Transverse colon (tissue), 4 donors: Measurements from ENCODE around the gene PHF23. TPM values are rescaled to one million over a fixed set of nuclear protein-coding genes. Genes with fewer than 3 reads are reported as not detected.
A peak's percentile ranks its signal among the peaks of the same experiment; 100 is the strongest.

Experiments used
- DNase-seq: peaks from one replicate; pipeline ENCODE4 v3.0.0-alpha.2; 2019
- H3K27ac ChIP-seq, 4 donors: fragments of 200-600 bp; sonication (generic); 2 replicates each; pipeline ENCODE4 v1.5.1; 2016 to 2018; ENCODE audit warnings: inconsistent platforms in 4 of 4
- H3K27me3 ChIP-seq: fragments of 200-600 bp; sonication (generic); 2 replicates; pipeline ENCODE4 v1.5.1; 2017; ENCODE audit warnings: inconsistent platforms
- H3K36me3 ChIP-seq, 4 donors: fragments of 200-600 bp; sonication (generic); 2 replicates each; pipeline ENCODE4 v1.5.1; 2017 to 2019; ENCODE audit warnings: inconsistent platforms in 4 of 4
- H3K4me1 ChIP-seq, 4 donors: fragments of 200-600 bp; sonication (generic); 2 replicates each; pipeline ENCODE4 v1.5.1; 2017 to 2020; ENCODE audit warnings: inconsistent platforms in 4 of 4
- H3K4me3 ChIP-seq, 4 donors: fragments of 200-600 bp; sonication (generic); 1 replicate in 1 of 4; 2 replicates in 3 of 4; pipeline versions ENCODE4 v1.5.1 to v1.6.1; 2017 to 2019; ENCODE audit warnings: inconsistent platforms in 4 of 4
- H3K9me3 ChIP-seq, 2 donors: fragments of 200-600 bp; sonication (generic); 2 replicates each; pipeline ENCODE4 v1.5.1; 2017 to 2019; ENCODE audit warnings: inconsistent platforms in 2 of 2
- CTCF ChIP-seq, 5 experiments: fragments of 200-600 bp in 3 of 5; fragments of 450-650 bp in 2 of 5; sonication (generic) in 3 of 5; IDR thresholded peaks; 1 replicate in 2 of 5; 2 replicates in 3 of 5; pipeline ENCODE4 v1.5.1; 2016 to 2017; ENCODE audit warnings: antibody characterized with exemption in 5 of 5, inconsistent platforms in 3 of 5, mild to moderate bottlenecking in 2 of 5, moderate library complexity in 1 of 5
- EP300 ChIP-seq: sonication (generic); formaldehyde crosslinking; IDR thresholded peaks from one replicate; pipeline ENCODE4 v1.6.1; 2017; ENCODE audit warnings: antibody characterized with exemption, low read depth
- POLR2A ChIP-seq: fragments of 450-650 bp; IDR thresholded peaks from one replicate; pipeline ENCODE4 v1.6.1; 2016; ENCODE audit warnings: antibody characterized with exemption, mild to moderate bottlenecking, moderate library complexity
- POLR2AphosphoS5 ChIP-seq, 3 donors: sonication (generic); formaldehyde crosslinking; IDR thresholded peaks; one replicate each; pipeline ENCODE4 v1.6.1; 2016; ENCODE audit warnings: antibody characterized with exemption in 3 of 3
- WGBS, 2 donors: methylation state at CpG; one replicate each; pipeline ENCODE4 v1.1.5; 2018; ENCODE audit warnings: low coverage in 1 of 2; 5-methylcytosine and 5-hydroxymethylcytosine counted together
- in situ Hi-C, 4 donors: fragments of 200-750 bp; cut with MboI; loops; one replicate each; pipeline versions ENCODE4 v1.15.0 to v1.15.1; 2017; ENCODE audit warnings: low sequenced_read_pairs in 3 of 4, low pct_ligation_motif_present in 1 of 4, low pct_unique_long_range_greater_than_20kb in 1 of 4
- intact Hi-C: fragments of 100-400 bp; cut with DNase I; formaldehyde crosslinking; loops from one replicate; pipeline ENCODE4 v1.15.1; 2023; ENCODE audit warnings: low total_unique reads
- total RNA-seq, 4 donors: library from RNA; depleted of rRNA; stranded (reverse); fragments of >200 nt; gene quantifications; one replicate each; pipeline ENCODE4 v1.1.0, GENCODE V29; 2016

Gene PHF23
- total RNA-seq, 4 donors from 2014 or later = 20.6 to 33.5 (median 27.8) TPM

- Histone ChIP-seq H3K27ac (peak overlapping the region in 1 of 4 donors; percentile 11), H3K4me1 (peaks cover 9 to 17% (median 15%) of the 10 kb centered on the region in 4 donors), H3K27me3 (no peaks in the 10 kb centered on the region), H3K9me3 (no peaks in the 10 kb centered on the region), H3K4me3 (no peak overlapping the region), H3K36me3 (peaks cover 0 to 38% (median 10%) of the 10 kb centered on the region in 4 donors)
- no peak for TF ChIP-seq POLR2A
- no peak for TF ChIP-seq CTCF (IDR thresholded peaks at IDR 0.05)
- TF ChIP-seq POLR2AphosphoS5 (IDR thresholded peaks at IDR 0.05) = no peak
- no peak for TF ChIP-seq EP300
- WGBS, 2 donors = 79% methylated on average over 15 of the region's 15 CpGs; no CpG with 5 or more reads in 1 of the 2 donors
- in situ Hi-C loops = loop anchor here in 1 of 4 donors (25.0 kb wide), 1 partner anchor 913 kb away; no protein-coding TSS in a partner anchor
- intact Hi-C loops = no loop called here
- no peak for DNase-seq
These were observed 14.6 kb downstream of the PHF23 start for GRCh38 chr17:7224661-7225111.

GRCh38 chr17:7224110-7224509, 15.1 kb downstream of the PHF23 start:
- no peak overlapping the region for H3K4me3 ChIP-seq
- H3K4me1 ChIP-seq = peaks cover 12 to 21% (median 20%) of the 10 kb centered on the region in 4 donors
- DNase-seq = no peak
- no peak overlapping the region for H3K27ac ChIP-seq
- H3K27me3 ChIP-seq = no peaks in the 10 kb centered on the region
- in situ Hi-C loops = no loop called here
- no peaks in the 10 kb centered on the region for H3K9me3 ChIP-seq
- peaks cover 0 to 33% (median 7%) of the 10 kb centered on the region in 4 donors for H3K36me3 ChIP-seq
- TF ChIP-seq EP300 (no peak), POLR2A (no peak), CTCF (IDR thresholded peaks at IDR 0.05) (no peak), POLR2AphosphoS5 (IDR thresholded peaks at IDR 0.05) (peak in 1 of 3 donors; percentile 6)
- intact Hi-C loops = no loop called here
- 90% methylated on average over 10 of the region's 10 CpGs; no CpG with 5 or more reads in 1 of the 2 donors for WGBS, 2 donors

- intact Hi-C loops = no loop called here
- H3K4me3 ChIP-seq = no peak overlapping the region
- no peak overlapping the region for H3K27ac ChIP-seq
- in situ Hi-C loops = no loop called here
- peaks cover 15 to 29% (median 26%) of the 10 kb centered on the region in 4 donors for H3K4me1 ChIP-seq
- H3K36me3 ChIP-seq = peaks cover 0 to 25% (median 4%) of the 10 kb centered on the region in 4 donors
- H3K9me3 ChIP-seq = no peaks in the 10 kb centered on the region
- no peak for TF ChIP-seq CTCF (IDR thresholded peaks at IDR 0.05)
- TF ChIP-seq EP300 = no peak
- no peak for TF ChIP-seq POLR2A
- TF ChIP-seq POLR2AphosphoS5 (IDR thresholded peaks at IDR 0.05) = no peak
- DNase-seq = no peak
- 96% methylated on average over 4 of the region's 4 CpGs; no CpG with 5 or more reads in 1 of the 2 donors for WGBS, 2 donors
- H3K27me3 ChIP-seq = no peaks in the 10 kb centered on the region
These were observed 15.9 kb downstream of the PHF23 start for GRCh38 chr17:7223375-7223774.

GRCh38 chr17:7222972-7223292, 16.3 kb downstream of the PHF23 start:
- no peak overlapping the region for H3K27ac ChIP-seq
- in situ Hi-C loops = no loop called here

More at GRCh38 chr17:7222972-7223292, 16.3 kb downstream of the PHF23 start:
- Histone ChIP-seq H3K9me3 (no peaks in the 10 kb centered on the region), H3K4me3 (no peak overlapping the region), H3K36me3 (peaks cover 0 to 22% (median 4%) of the 10 kb centered on the region in 4 donors), H3K27me3 (no peaks in the 10 kb centered on the region), H3K4me1 (peaks cover 19 to 33% (median 31%) of the 10 kb centered on the region in 4 donors)
- DNase-seq = no peak
- 68% methylated on average over 7 of the region's 7 CpGs; no CpG with 5 or more reads in 1 of the 2 donors for WGBS, 2 donors
- intact Hi-C loops = no loop called here
- TF ChIP-seq CTCF (IDR thresholded peaks at IDR 0.05) (no peak), EP300 (no peak), POLR2AphosphoS5 (IDR thresholded peaks at IDR 0.05) (no peak), POLR2A (no peak)
